T follicular helper cell (primary cell): ENCODE measurements around the gene MTFR1L.
A peak's percentile ranks its signal among the peaks of the same experiment; 100 is the strongest.

Source experiments
- DNase-seq: peaks from one replicate; pipeline ENCODE4 v3.0.0-alpha.2; 2020; ENCODE audit warnings: low read depth
- total RNA-seq, 2 experiments: gene quantifications; one replicate each; lab custom pipeline; 2026; lab: John Stamatoyannopoulos, UW

MTFR1L gene
- total RNA-seq, result 22.0 to 28.3 reads per million in 2 experiments

DNA sequence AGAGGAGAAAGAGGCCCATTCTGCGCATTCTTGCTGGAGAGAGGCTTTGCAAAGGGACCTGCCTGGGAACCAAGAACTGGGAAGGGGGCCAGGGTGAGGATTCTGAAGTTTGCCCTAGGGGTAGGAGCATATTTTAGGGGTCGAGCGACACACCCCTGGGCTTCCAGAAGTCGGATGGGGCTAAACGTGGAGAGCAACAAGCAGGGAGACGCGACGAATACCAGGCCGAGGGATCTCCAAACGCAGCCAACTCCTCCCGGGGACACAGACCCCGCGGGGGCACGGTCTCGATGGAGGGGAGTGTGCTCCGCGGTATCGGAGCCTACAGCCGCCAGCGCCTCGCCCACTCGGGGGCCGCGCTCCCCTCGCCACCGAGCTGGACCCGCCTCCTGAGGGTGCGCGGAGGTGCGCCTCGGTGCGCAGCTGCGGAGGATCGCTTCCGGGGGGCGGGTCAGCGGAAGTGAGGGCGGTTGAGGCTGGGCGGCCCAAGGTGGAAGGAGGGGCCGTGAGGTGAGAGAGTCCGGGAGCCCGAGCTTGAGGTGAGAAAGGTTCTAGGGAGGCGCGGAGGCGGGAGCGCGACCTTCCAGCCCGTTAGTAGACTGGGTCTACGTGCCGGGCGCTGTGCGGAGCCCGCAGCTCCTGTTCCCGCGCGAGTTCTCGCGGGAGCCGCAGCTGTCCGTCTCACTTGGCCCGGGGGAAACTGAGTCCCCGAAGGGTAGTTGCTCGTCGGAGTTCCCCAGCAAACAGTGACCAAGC lies at the start of gene MTFR1L:
MTFR1L (plus strand) TSS at position 464 of the 756 bp plus-strand sequence. CDS start 3,151 bp downstream, outside the sequence.
- peak; percentile 87 for DNase-seq

DNA sequence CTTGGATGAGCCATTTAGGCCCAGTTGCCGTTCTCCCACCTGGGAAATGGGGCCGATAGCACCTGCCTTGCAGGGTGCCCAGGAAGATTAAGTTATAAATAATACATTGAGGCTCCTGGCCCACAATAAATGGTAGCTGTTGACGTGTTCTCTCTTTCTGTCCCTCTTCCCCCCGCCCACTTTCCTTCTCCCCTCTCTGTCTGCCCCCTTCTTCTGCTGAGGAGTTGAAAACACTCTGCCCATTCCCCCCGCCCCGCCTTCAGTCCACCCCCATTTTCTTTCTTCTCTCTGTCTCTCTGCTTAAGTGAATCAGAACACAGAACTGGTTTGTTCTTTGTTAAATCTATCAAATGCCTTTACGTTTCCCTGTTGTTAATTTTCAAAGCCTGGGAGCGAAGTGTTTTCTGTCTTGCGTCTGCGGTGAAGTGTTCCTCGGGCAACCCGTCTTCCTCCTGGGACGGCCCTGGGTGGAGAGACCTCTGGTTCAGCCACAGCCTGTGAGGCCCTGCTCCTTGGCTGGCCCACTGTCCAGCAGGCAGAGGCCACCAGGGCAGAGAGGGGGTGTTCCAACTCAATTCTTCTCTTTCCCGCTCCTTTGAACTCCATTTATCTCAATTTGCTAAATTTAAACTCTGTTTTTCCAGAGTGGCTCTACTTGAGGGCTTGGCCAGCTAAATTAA lies 49.1 kb upstream of the MTFR1L start:
- DNase-seq, result no peak

DNA sequence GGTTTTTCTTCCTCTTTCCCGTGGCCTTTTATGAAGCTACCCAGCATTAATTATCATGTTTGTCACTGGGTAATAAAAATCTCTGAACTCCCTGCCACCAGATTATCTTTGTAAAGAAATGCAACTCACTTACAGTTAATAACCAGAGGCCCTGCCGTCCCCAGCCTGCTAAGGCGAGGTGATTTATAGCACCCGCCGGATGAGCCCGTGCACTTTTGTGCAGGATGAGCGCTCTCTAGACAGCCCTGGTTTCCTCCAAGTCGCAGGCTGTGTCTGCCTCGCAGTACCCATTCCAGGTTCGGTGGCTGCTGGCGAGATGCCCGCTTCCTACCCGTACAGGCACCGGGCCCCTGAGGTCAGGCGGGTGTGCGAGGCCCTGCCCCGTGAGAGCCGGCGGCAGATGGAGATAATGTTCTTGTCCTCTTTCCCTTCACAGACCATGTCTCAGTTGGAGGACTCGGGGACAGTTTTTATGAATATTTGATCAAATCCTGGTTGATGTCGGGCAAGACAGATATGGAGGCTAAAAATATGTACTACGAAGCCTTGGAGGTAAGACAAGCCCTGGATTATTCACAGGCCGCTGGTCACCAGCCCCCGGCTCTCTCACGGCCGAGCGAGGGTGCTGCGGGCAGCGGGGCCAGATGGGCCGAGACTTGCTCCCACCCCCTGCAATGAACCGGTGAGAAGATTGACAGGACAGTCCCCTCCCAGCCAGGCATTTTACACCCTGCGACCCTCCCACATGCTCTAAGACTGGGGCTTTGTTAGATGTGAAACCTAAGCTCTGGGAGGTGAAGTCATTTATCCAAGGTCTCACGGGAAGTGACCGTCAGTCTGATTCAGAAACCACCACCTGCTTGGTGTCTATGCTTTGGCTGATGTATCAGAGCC lies 48.3 kb upstream of the MTFR1L start:
- no peak for DNase-seq

DNA sequence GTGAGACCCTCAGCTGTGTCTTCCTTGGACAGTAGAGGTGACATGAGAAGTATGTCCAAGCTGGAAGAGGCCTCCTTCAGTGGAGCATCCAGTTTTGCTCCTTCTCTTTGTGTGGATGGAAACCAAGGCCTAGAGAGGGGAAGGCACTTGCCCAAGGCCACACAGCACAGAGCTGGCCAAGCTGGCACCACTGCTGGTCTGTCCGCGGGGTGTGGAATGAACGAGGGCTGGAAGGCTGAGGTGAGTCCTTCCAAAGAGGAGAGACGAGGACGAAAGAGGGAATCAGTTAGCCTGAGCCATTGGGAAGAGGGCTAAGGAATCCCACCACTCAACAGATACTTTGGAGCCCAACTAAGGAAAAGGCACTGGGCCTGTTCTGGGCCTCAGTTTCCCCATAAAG lies 47.6 kb upstream of the MTFR1L start:
- DNase-seq, result no peak

DNA sequence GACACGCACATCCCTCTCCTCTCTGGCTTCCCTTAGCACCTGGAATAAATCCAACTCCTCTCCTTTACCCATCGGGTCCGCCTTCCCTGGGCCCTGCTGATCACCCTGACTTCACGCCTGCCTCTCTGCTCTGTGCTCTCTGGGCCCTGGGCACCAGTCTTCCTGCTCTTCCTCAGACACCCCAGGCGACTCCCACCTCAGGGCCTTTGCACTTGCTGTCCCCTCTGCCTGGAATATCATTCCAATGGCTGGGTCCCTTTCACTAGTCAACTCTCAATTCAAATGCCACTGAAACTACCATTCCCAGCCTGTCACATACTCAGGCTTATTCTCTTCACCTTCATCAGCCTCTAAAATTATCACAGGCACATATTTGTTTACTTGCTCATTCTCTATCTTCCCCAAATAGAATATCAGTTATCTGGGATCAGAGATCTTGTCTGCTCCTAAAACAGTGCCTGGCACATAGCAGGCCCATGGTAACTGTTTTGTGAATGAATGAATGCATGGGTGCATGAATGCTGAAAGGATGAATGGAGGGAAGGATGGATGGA lies 47.0 kb upstream of the MTFR1L start:
- DNase-seq, result no peak

DNA sequence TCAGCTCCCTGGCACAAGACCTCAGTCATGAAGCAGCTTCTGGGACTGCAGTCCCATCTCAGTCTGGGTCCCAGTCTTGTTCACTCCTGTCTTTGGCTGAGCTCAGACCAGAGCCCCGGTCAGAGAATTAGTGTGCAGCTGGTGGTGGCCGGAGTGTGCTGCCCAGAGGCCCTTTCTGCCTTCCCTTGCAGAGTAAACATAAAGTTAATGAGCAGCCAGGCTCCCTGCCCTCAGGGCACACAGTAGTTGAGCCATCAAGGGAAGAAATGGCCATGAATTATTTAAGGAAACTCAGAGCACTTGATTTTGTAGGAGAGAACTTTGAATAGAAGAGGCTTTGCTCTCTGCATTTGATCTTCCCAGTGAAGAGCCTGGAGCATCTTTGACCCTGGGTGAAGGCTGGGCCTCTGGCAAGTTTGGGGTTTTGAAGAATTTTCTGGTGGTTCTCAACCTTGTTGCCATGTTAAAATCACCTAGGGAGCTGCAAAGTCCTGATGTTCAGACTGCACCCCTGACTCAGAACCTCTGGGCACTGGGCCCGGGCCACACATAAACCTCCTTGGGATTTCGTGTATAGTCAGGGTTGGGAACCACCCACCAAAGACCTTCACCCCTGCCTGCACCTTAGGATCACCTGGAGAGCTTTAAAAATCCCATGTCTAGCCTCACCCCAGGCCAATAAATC lies 46.2 kb upstream of the MTFR1L start:
- DNase-seq, result no peak

DNA sequence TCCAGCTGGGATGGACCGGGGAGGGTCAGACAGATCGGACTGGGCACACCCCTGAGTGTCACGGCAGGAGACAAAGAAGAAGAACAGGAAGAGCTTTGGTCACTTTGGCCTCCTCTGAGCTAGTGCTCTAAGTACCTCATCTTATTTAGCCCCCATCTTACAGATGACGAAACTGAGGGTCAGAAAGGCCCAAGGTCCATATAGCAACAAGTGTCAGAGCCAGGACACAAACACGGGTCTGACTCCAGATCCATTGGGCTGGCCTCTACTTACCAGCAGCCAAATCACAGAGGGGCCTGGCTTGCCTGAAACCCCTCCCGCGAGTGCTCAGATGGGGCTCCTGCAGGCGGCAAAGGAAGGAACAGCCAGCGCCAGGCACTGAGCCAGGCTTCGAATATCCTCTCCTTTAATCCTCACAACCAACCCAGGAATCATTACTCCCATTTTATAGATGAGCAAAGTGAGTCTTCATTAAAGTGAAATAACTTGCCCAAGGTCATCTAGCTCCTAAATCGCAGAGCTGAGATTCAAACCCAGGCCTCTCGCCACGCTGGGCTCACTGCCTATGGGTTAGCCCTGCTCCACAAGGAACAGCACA lies 45.4 kb upstream of the MTFR1L start:
- DNase-seq, result no peak

DNA sequence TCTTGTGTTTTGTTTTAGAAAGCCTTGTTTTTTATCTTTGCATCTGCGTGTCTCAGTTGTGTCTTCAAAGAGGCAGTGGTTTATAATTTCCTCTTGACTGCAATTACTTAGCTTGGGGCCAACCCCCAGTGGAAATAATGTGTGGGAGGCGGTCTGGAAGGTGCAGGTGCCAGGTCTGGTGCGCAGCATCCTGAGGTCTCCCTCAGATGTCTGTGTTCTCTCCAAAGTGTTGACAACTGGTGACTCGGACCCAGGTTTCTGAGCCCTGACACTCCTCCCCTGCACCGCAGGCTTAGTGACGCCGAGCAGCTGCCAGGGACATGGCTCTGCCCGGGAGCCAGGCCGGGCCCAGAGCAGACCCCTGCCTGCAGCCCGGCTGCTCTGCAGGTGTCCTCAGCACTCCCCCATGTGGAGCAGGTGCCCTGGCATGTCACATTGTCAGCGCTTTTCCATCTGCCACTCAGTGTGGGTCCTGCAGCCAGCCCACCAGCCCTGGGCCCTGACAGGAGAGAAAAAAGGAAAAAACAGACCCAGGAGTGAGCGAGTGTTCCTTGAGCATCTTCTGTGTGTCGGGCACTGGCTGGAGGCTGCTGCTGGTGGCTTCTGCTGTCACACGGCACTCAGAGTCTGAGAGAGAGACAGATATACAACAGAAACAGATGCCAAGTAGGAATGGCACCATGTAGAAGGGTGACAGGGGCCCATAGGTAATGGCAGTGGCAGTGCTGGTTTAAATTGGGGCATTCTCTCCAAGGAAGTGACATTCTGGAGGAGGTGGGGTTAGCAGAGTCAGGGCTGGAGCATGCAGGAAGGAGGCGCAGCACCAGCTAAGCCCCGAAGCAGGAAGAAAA lies 44.6 kb upstream of the MTFR1L start:
- DNase-seq, result peak; percentile 82

DNA sequence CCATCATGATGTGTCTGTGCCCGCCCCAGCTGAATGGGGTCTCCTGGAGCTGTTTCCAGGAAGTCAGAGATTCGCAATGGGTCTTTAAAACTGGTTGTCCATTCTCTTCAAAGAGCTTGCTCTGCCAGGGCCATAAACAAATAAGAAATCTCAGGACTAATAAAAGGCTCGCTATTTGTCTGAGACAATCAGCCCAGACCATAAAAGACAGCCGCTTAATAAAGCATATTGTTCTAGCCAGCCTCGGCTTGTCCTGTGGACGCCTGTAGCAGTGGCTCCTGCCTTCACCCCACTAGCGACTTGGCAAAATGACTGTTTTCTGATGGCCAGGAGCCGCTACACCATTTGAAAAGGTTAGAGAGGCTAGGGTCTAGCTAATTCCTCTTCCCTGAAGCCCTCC lies 40.4 kb upstream of the MTFR1L start:
- no peak for DNase-seq

DNA sequence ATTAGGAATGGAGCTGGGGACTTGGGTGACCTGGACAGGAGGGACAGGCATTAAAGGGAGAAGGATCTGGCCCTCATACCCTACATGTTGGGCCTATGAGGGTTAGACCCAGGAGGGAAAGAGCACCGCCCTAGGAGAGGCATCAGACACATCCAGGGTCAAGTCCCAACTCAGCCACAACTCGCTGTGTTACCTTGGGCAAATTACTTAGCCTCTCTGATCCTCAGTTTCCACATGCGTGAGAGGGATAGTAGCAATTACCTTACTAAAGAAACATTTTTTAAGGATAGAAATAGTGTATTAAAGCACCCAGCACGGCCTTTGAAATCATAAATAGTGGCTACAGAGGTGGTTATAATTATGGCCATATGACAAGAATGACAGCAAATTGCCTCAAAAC lies 39.9 kb upstream of the MTFR1L start:
- DNase-seq, result no peak

DNA sequence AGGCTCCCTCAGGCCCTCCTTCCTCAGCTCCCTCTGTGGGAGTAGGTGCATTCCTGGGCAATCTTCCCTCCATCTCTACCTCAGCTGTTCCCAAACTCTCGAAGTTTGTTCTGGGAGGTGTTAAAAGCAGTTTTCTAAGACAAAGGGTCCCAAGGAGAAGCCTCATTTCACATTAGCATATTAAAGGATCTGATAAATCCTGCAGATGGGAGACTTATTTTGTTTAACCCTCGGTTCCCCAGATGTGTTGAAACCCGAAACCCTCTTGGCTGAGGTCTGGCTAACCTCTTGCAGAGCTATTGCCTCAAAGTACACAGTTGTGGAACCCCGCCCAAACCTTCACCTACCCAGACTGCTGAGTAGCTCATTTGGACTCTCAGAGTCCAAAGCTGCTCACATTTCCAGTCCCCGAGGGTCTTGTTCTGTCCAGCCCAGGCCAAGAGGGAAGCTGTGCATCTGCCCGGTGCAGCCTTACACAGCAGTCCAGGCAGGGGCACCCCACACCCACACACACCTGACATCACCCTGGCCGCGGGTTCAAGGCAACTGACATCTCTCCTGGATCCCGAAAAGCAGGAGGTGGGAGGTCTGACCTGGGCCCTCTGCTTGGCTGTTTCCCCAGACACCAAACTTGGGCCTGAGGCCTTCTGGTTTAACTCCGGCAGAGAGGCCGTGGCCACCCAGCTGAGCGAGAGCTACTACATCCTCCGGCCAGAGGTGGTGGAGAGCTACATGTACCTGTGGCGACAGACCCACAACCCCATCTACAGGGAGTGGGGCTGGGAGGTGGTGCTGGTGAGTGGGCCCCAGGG lies 39.2 kb upstream of the MTFR1L start:
- no peak for DNase-seq

DNA sequence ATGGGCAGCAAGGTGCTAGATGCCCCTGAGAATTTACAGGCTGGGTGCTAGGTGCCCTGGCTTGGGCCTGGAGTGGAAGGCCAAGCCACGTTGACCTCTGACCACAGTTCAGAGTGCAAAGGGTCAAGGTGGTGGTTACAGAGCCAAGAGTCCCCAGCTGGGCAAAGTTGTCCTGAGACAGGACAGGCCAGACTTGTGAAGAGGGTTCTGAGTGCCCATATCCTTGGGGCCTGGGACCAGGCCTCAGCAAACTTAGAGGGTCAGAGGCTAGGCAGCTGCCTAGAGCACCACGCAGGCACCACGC lies 38.7 kb upstream of the MTFR1L start:
- DNase-seq, result no peak

DNA sequence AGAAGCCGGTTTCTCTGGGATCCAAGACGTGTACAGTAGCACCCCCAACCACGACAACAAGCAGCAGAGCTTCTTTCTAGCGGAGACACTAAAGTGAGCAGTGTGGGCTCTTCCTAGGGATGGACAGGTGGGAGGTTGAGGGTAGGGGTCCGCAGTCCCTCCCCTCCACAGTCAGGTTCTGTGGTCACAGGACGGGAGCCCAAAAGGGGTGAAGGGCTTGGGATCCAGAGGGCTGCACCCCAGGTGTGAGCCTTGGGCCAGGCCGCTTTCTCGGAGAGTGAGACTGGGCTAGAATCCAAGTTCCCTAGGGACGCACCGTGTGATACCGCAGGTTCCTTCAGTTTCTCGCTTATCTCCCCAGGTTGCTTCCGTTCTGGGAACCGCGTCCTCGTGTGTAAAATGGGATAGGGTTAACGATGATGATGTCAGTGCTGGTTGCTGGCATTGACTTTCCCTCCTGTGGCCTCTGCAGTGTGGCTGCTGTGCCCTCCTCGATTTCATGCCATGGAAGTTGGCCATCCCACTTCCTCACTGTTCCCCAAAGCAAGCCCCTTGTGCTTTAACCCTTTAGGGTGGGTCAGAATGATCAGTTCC lies 37.0 kb upstream of the MTFR1L start:
- DNase-seq, result no peak

DNA sequence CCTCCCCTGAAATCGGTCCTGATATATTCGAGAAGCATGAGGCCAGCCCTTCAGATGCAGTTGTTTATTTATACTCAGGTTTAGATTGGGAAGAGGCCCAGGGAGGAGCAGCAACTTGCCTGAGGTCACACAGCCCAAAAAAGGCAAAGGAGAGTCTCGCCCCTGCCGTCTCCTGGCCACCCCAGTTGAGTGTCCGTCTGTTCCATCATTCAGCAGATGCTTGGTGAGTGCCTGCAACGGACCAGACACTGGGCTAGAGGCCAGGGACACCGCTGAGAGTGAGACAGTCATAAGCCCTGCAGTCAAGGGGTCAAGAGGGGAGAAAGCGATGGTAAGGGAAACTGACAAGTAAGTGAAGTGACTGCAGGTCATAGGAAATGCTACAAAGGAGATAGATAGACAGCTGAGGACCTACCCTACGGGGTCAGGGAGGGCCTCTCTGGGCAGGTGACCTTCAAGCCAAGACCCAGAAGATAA lies 35.1 kb upstream of the MTFR1L start:
- DNase-seq, result no peak

DNA sequence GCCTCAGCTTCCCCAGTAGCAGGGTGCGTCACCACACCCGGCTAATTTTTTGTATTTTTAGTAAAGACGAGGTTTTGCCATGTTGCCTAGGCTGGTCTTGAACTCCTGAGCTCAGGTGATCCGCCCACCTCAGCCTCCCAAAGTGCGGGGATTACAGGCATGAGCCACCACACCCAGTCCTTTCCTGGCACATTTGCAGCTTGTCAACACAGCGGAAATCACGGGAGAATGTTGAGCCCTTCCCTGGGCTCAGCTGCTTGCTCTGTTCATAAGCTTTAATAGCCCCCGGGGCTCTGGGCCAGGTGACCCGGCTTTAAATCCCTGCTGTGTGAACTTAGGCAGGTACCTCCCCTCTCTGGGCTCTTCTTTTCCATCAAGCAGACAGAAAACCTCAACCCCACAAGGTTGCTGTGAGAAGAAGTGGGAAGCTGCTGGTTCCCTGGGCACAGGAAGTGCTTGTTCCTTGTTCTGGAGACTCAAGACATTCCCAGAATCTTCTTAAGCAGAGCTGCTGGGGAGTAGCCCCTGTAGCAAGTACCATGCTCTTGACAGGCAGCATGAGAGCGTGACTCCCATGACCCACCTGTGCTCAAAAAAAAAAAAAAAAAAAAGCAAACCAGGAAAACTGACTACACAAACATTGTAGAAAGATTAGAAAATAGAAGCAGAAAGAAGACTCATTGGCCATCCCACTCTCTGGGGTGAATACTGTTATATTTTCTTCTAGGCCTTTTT lies 34.3 kb upstream of the MTFR1L start:
- DNase-seq, result no peak

DNA sequence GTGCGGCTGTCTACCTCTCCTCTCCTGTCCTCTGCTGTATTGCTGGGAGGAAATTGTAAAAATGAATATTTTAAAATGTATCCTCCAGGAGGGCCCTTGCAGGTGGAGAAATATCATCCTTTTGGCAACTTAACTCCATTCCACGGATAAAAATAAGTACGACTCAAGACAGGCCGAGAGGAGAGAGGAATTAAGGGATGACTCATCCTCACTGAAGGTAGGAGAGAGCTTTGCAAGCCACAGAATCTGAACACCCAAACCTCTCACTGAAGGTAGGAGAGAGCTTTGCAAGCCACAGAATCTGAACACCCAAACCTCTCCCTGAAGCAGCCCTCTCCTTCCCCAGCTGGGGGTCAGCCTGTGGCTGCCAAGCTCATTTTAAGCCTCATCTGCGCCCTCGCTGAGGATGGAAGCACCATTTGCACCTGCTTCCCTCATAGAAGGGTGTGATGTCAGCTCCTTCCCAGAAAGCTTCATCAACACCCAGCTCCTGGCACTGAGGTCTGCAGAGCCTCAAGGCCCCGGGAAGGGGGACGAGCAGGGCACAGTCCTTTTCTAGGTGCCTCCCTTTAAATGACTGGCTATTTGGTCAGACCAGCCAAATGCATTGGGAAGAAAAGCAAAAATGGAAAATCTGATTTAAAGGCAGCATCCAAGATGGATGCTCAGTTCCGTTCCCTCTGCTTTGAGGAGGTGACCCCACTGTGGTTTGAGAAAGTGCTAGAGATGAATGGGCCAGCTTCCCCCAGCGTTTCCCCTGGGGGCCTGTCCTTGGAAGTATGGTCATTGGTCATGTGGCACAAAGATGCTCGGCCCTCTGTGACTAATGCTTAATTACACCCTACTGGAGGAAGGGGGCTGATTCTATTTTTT lies 32.6 kb upstream of the MTFR1L start:
- DNase-seq, result no peak

DNA sequence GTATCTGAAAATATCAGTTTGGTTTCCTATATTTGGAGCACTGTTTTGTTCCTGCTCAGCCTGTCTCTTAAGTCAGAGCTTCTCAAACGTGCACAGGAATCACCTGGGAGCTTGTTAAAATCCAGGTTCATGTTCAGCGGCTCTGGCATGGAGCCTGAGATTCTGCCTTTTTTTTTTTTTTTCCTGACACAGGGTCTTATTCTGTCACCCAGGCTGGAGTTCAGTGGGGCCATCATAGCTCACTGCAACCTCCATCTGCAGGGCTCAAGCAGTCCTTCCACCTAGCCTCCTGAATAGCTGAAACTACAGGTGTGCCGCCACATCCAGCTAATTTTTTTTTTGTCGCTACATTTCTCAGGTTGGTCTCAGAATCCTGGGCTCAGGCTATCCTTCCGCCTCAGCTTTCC lies 32.0 kb upstream of the MTFR1L start:
- DNase-seq, result no peak
